OCI-LY3 (cell line): ENCODE results near the gene PDZK1.
"Not testable (repeated sequence)": the region's sequence is repeated elsewhere in the genome, so short reads cannot be mapped to it uniquely, and the experiment has no call there.

Source experiments
- CTCF ChIP-seq: fragments of 200-600, 300-600 bp; sonication (generic); IDR thresholded peaks from 2 replicates; pipeline ENCODE4 v1.5.1; 2014; ENCODE audit warnings: antibody characterized with exemption, low read length, low read depth
- EZH2phosphoT487 ChIP-seq: fragments of 200-600 bp; shearing (Covaris generic); IDR thresholded peaks from 2 replicates; pipeline ENCODE4 v1.6.1; 2018; ENCODE audit warnings: antibody characterized with exemption, mixed run types, low read depth

- TF ChIP-seq CTCF, EZH2phosphoT487: not testable (repeated sequence)
These were observed 21.1 kb downstream of the PDZK1 start for GRCh38 chr1:145686078-145686477.
